Loucy (cell line): ENCODE measurements around the gene SLC22A25.

Experiments
- H2AFZ ChIP-seq: fragments of 200-600 bp; sonication (generic); 2 replicates; pipeline ENCODE4 v1.6.0; 2016; ENCODE audit warnings: antibody characterized with exemption, mild to moderate bottlenecking, low read length, moderate library complexity
- H3F3A ChIP-seq: fragments of 200-600 bp; 2 replicates; pipeline ENCODE4 v1.6.0; 2016; ENCODE audit warnings: antibody characterized with exemption, low read depth, mild to moderate bottlenecking
- H3K27me3 ChIP-seq: fragments of 200-600 bp; sonication (generic); 2 replicates; pipeline ENCODE4 v1.6.1; 2014; ENCODE audit warnings: low read length, mild to moderate bottlenecking; ENCODE audit not compliant: insufficient read depth, poor library complexity, severe bottlenecking
- H3K36me3 ChIP-seq: fragments of 200-600 bp; sonication (generic); 2 replicates; pipeline ENCODE4 v1.6.1; 2016; ENCODE audit warnings: low read length; ENCODE audit not compliant: insufficient read depth
- H3K4me1 ChIP-seq: fragments of 200-600 bp; sonication (generic); 2 replicates; pipeline ENCODE4 v1.5.1; 2014; ENCODE audit warnings: low read length, mild to moderate bottlenecking; ENCODE audit not compliant: insufficient read depth, poor library complexity, severe bottlenecking
- H3K4me2 ChIP-seq: fragments of 200-600 bp; sonication (generic); 2 replicates; pipeline ENCODE4 v1.6.0; 2014; ENCODE audit warnings: antibody characterized with exemption, low read length, low read depth, mild to moderate bottlenecking; ENCODE audit not compliant: poor library complexity, severe bottlenecking
- H3K4me3 ChIP-seq: fragments of 200-600 bp; sonication (generic); 2 replicates; pipeline ENCODE4 v1.5.1; 2014; ENCODE audit warnings: low read length, mild to moderate bottlenecking, mixed read lengths; ENCODE audit not compliant: poor library complexity, severe bottlenecking
- H3K79me2 ChIP-seq: fragments of 200-600 bp; sonication (generic); 2 replicates; pipeline ENCODE4 v1.6.1; 2014; ENCODE audit warnings: low read length; ENCODE audit not compliant: insufficient read depth
- H3K9ac ChIP-seq: fragments of 200-600 bp; sonication (generic); 2 replicates; pipeline ENCODE4 v1.6.0; 2014; ENCODE audit warnings: mild to moderate bottlenecking, low read depth, low read length, moderate library complexity; ENCODE audit not compliant: poor library complexity, severe bottlenecking
- H3K9me2 ChIP-seq: fragments of 200-600 bp; sonication (generic); replicated peaks from 2 replicates; pipeline ENCODE4 v1.6.1; 2016; ENCODE audit warnings: low read depth, low read length, mixed read lengths
- H3K9me3 ChIP-seq: fragments of 200-600 bp; sonication (generic); 2 replicates; pipeline ENCODE4 v1.6.1; 2014; ENCODE audit warnings: mild to moderate bottlenecking, antibody characterized with exemption, low read length, low read depth; ENCODE audit not compliant: insufficient read depth
- H4K20me1 ChIP-seq: fragments of 200-600 bp; sonication (generic); 2 replicates; pipeline ENCODE4 v1.6.0; 2014; ENCODE audit warnings: antibody characterized with exemption, low read length, mild to moderate bottlenecking; ENCODE audit not compliant: insufficient read depth, poor library complexity, severe bottlenecking
- CTCF ChIP-seq: fragments of 200-600 bp; sonication (generic); conservative IDR thresholded peaks from 2 replicates; pipeline ENCODE4 v1.5.1; 2014; ENCODE audit warnings: mild to moderate bottlenecking, antibody characterized with exemption, low read length
- EZH2phosphoT487 ChIP-seq: fragments of 200-600 bp; IDR thresholded peaks from 2 replicates; pipeline ENCODE4 v1.6.1; 2018; ENCODE audit warnings: antibody characterized with exemption, mild to moderate bottlenecking, moderate library complexity, borderline replicate concordance

SLC22A25 gene

GRCh38 chr11:63227521-63228107 is 15.8 kb downstream of the SLC22A25 start:
- Histone ChIP-seq H3K9ac (no peak overlapping the region), H3K9me3 (no peaks in the 10 kb centered on the region), H3K4me1 (no peaks in the 10 kb centered on the region), H3K79me2 (no peaks in the 10 kb centered on the region), H3K4me3 (no peak overlapping the region), H3F3A (no peaks in the 10 kb centered on the region), H3K9me2 (no peaks in the 10 kb centered on the region), H3K36me3 (no peaks in the 10 kb centered on the region), H2AFZ (no peak overlapping the region), H4K20me1 (no peaks in the 10 kb centered on the region), H3K27me3 (no peaks in the 10 kb centered on the region), H3K4me2 (no peak overlapping the region)
- TF ChIP-seq CTCF = no peak
- no peak for TF ChIP-seq EZH2phosphoT487

GRCh38 chr11:63226488-63227114 is 16.8 kb downstream of the SLC22A25 start:
- Histone ChIP-seq H3K4me3 (no peak overlapping the region), H4K20me1 (no peaks in the 10 kb centered on the region), H3K4me2 (no peak overlapping the region), H3K79me2 (no peaks in the 10 kb centered on the region), H3K4me1 (no peaks in the 10 kb centered on the region), H3K36me3 (no peaks in the 10 kb centered on the region), H3K27me3 (no peaks in the 10 kb centered on the region), H3K9ac (no peak overlapping the region), H2AFZ (no peak overlapping the region), H3K9me2 (no peaks in the 10 kb centered on the region), H3K9me3 (no peaks in the 10 kb centered on the region), H3F3A (no peaks in the 10 kb centered on the region)
- no peak for TF ChIP-seq EZH2phosphoT487
- TF ChIP-seq CTCF = no peak

- H3K4me2 ChIP-seq = no peak overlapping the region
- no peaks in the 10 kb centered on the region for H4K20me1 ChIP-seq
- no peaks in the 10 kb centered on the region for H3K79me2 ChIP-seq
- H3K4me3 ChIP-seq = no peak overlapping the region
- no peaks in the 10 kb centered on the region for H3K9me3 ChIP-seq
- no peak overlapping the region for H2AFZ ChIP-seq
- no peaks in the 10 kb centered on the region for H3K36me3 ChIP-seq
- H3F3A ChIP-seq = no peaks in the 10 kb centered on the region
- H3K9me2 ChIP-seq = no peaks in the 10 kb centered on the region
- no peaks in the 10 kb centered on the region for H3K4me1 ChIP-seq
- H3K9ac ChIP-seq = no peak overlapping the region
- H3K27me3 ChIP-seq = no peaks in the 10 kb centered on the region
- TF ChIP-seq CTCF (no peak), EZH2phosphoT487 (no peak)
These were observed 29.3 kb downstream of the SLC22A25 start for GRCh38 chr11:63214093-63214492.
